Measurements from ENCODE around the gene TMEM74B. TPM values are rescaled to one million over a fixed set of nuclear protein-coding genes. Genes with fewer than 3 reads are reported as not detected.
"Not testable (repeated sequence)": the region's sequence is repeated elsewhere in the genome, so short reads cannot be mapped to it uniquely, and the experiment has no call there.

Gene TMEM74B
- total RNA-seq (2014; rRNA removed; shearing (Covaris generic)): 4.1 and 5.9 TPM in 2 replicates

- H3K36me3 ChIP-seq (replicated peaks; ENCODE audit: control insufficient read depth, insufficient read depth, low read length): no peaks in the 10 kb centered on the region
- peaks cover 33% of the 10 kb centered on the region for H3K27me3 ChIP-seq (ENCODE audit: control insufficient read depth, insufficient read depth, low read length)
- peak within 1 kb of the TSS; percentile 57 for H3K4me3 ChIP-seq (ENCODE audit: insufficient read depth, low read depth, low read length)
- peak; percentile 89 for DNase-seq
These were observed at the start of gene TMEM74B for GRCh38 chr20:1184638-1185315. TSS of gene TMEM74B (minus strand) at chr20:1184981. CDS start at chr20:1183801, 1,180 bp downstream.

GRCh38 chr20:1232286-1233111 lies 47.7 kb upstream of the TMEM74B start:
- H3K36me3 ChIP-seq (replicated peaks; ENCODE audit: control insufficient read depth, insufficient read depth, low read length): no peaks in the 10 kb centered on the region
- DNase-seq: no peak
- no peak overlapping the region for H3K4me3 ChIP-seq (ENCODE audit: insufficient read depth, low read depth, low read length)
- H3K27me3 ChIP-seq (ENCODE audit: control insufficient read depth, insufficient read depth, low read length): peaks cover 12% of the 10 kb centered on the region

GRCh38 chr20:1229541-1229940 lies 44.8 kb upstream of the TMEM74B start:
- no peak for DNase-seq
- Histone ChIP-seq H3K36me3 (replicated peaks; ENCODE audit: control insufficient read depth, insufficient read depth, low read length) (no peaks in the 10 kb centered on the region), H3K27me3 (ENCODE audit: control insufficient read depth, insufficient read depth, low read length) (peaks cover 26% of the 10 kb centered on the region), H3K4me3 (ENCODE audit: insufficient read depth, low read depth, low read length) (no peak overlapping the region)

- peaks cover 27% of the 10 kb centered on the region for H3K27me3 ChIP-seq (ENCODE audit: control insufficient read depth, insufficient read depth, low read length)
- DNase-seq: peak; percentile 95
- peak within 1 kb of the TSS; percentile 72 for H3K4me3 ChIP-seq (ENCODE audit: insufficient read depth, low read depth, low read length)
- no peaks in the 10 kb centered on the region for H3K36me3 ChIP-seq (replicated peaks; ENCODE audit: control insufficient read depth, insufficient read depth, low read length)
These were observed 41.2 kb upstream of the TMEM74B start, which contains the start of gene RAD21L1 for GRCh38 chr20:1225783-1226654. TSS of gene RAD21L1 (plus strand) at chr20:1226044. CDS start at chr20:1228454, 2,410 bp downstream.

- H3K27me3 ChIP-seq (ENCODE audit: control insufficient read depth, insufficient read depth, low read length): peaks cover 27% of the 10 kb centered on the region
These were observed 40.5 kb upstream of the TMEM74B start for GRCh38 chr20:1225263-1225782.

GRCh38 chr20:1224205-1224890 lies 39.6 kb upstream of the TMEM74B start:
- Histone ChIP-seq H3K36me3 (replicated peaks; ENCODE audit: control insufficient read depth, insufficient read depth, low read length) (no peaks in the 10 kb centered on the region), H3K27me3 (ENCODE audit: control insufficient read depth, insufficient read depth, low read length) (peaks cover 26% of the 10 kb centered on the region), H3K4me3 (ENCODE audit: insufficient read depth, low read depth, low read length) (no peak overlapping the region)
- no peak for DNase-seq

More at GRCh38 chr20:1225263-1225782, 40.5 kb upstream of the TMEM74B start:
- H3K4me3 ChIP-seq (ENCODE audit: insufficient read depth, low read depth, low read length): peak overlapping the region; percentile 64
- no peaks in the 10 kb centered on the region for H3K36me3 ChIP-seq (replicated peaks; ENCODE audit: control insufficient read depth, insufficient read depth, low read length)
- DNase-seq: peak; percentile 100

GRCh38 chr20:1222750-1223149 lies 38.0 kb upstream of the TMEM74B start:
- H3K4me3 ChIP-seq (ENCODE audit: insufficient read depth, low read depth, low read length); H3K36me3 ChIP-seq (replicated peaks; ENCODE audit: control insufficient read depth, insufficient read depth, low read length); DNase-seq: not testable (repeated sequence)
- peaks cover 17% of the 10 kb centered on the region for H3K27me3 ChIP-seq (ENCODE audit: control insufficient read depth, insufficient read depth, low read length)

- DNase-seq; H3K4me3 ChIP-seq (ENCODE audit: insufficient read depth, low read depth, low read length); H3K27me3 ChIP-seq (ENCODE audit: control insufficient read depth, insufficient read depth, low read length); H3K36me3 ChIP-seq (replicated peaks; ENCODE audit: control insufficient read depth, insufficient read depth, low read length): not testable (repeated sequence)
These were observed 32.0 kb upstream of the TMEM74B start for GRCh38 chr20:1216527-1217427.

- no peaks in the 10 kb centered on the region; the same call in 1 of the 2 replicates for H3K27me3 ChIP-seq (ENCODE audit: control insufficient read depth, insufficient read depth, low read length)
- DNase-seq: no peak
- no peak overlapping the region for H3K4me3 ChIP-seq (ENCODE audit: insufficient read depth, low read depth, low read length)
- no peaks in the 10 kb centered on the region for H3K36me3 ChIP-seq (replicated peaks; ENCODE audit: control insufficient read depth, insufficient read depth, low read length)
These were observed 30.8 kb upstream of the TMEM74B start for GRCh38 chr20:1215386-1216170.

GRCh38 chr20:1214838-1215261 lies 30.1 kb upstream of the TMEM74B start:
- Histone ChIP-seq H3K4me3 (ENCODE audit: insufficient read depth, low read depth, low read length) (no peak overlapping the region), H3K27me3 (ENCODE audit: control insufficient read depth, insufficient read depth, low read length) (no peaks in the 10 kb centered on the region; the same call in 1 of the 2 replicates), H3K36me3 (replicated peaks; ENCODE audit: control insufficient read depth, insufficient read depth, low read length) (no peaks in the 10 kb centered on the region)
- DNase-seq: no peak

GRCh38 chr20:1212607-1213396 lies 28.0 kb upstream of the TMEM74B start:
- peaks cover 3% of the 10 kb centered on the region for H3K27me3 ChIP-seq (ENCODE audit: control insufficient read depth, insufficient read depth, low read length)
- DNase-seq: peak; percentile 79
- H3K36me3 ChIP-seq (replicated peaks; ENCODE audit: control insufficient read depth, insufficient read depth, low read length): no peaks in the 10 kb centered on the region
- no peak overlapping the region for H3K4me3 ChIP-seq (ENCODE audit: insufficient read depth, low read depth, low read length)

- Histone ChIP-seq H3K27me3 (ENCODE audit: control insufficient read depth, insufficient read depth, low read length) (peaks cover 3% of the 10 kb centered on the region), H3K36me3 (replicated peaks; ENCODE audit: control insufficient read depth, insufficient read depth, low read length) (no peaks in the 10 kb centered on the region), H3K4me3 (ENCODE audit: insufficient read depth, low read depth, low read length) (no peak overlapping the region)
- no peak for DNase-seq
These were observed 27.2 kb upstream of the TMEM74B start for GRCh38 chr20:1212023-1212422.
